HUDEP-2 (cell line): ENCODE results near the gene L3MBTL3.
"Not testable (repeated sequence)": the region's sequence is repeated elsewhere in the genome, so short reads cannot be mapped to it uniquely, and the experiment has no call there.

Source experiments
- DNase-seq, 76 experiments: peaks; one replicate each; lab custom pipeline; 2025; ENCODE audit not compliant: unreplicated experiment in 76 of 76; lab: John Stamatoyannopoulos, UW

Gene L3MBTL3

GRCh38 chr6:130129762-130130246 is 111.4 kb downstream of the L3MBTL3 start:
- no peak for DNase-seq

GRCh38 chr6:130132286-130132701 is 113.9 kb downstream of the L3MBTL3 start:
- no peak for DNase-seq

- no peak for DNase-seq
Observed at GRCh38 chr6:130134582-130134981, 116.2 kb downstream of the L3MBTL3 start.

- DNase-seq: no peak
Observed at GRCh38 chr6:130136798-130137197, 118.4 kb downstream of the L3MBTL3 start.

- no peak for DNase-seq
Observed at GRCh38 chr6:130138116-130138908, 119.9 kb downstream of the L3MBTL3 start.

GRCh38 chr6:130138909-130139242 is 120.5 kb downstream of the L3MBTL3 start:
- DNase-seq: no peak

GRCh38 chr6:130140084-130140483 is 121.7 kb downstream of the L3MBTL3 start:
- no peak for DNase-seq

GRCh38 chr6:130143709-130144108 is 125.3 kb downstream of the L3MBTL3 start:
- no peak for DNase-seq

- no peak for DNase-seq
Observed at GRCh38 chr6:130147111-130147510, 128.7 kb downstream of the L3MBTL3 start.

GRCh38 chr6:130148181-130148580 is 129.8 kb downstream of the L3MBTL3 start:
- peak in 15 of 76 experiments; percentile 1 to 48 (median 15) for DNase-seq

- DNase-seq: not testable (repeated sequence)
Observed at GRCh38 chr6:130149016-130149415, 130.6 kb downstream of the L3MBTL3 start.

GRCh38 chr6:130150906-130151305 is 132.5 kb downstream of the L3MBTL3 start:
- DNase-seq: no peak

GRCh38 chr6:130152908-130153510 is 134.6 kb downstream of the L3MBTL3 start:
- no peak for DNase-seq

- no peak for DNase-seq
Observed at GRCh38 chr6:130156908-130157307, 138.5 kb downstream of the L3MBTL3 start.

GRCh38 chr6:130158056-130158455 is 139.7 kb downstream of the L3MBTL3 start:
- DNase-seq: no peak

GRCh38 chr6:130158548-130158947 is 140.2 kb downstream of the L3MBTL3 start:
- no peak for DNase-seq

GRCh38 chr6:130159956-130160355 is 141.6 kb downstream of the L3MBTL3 start:
- DNase-seq: no peak

GRCh38 chr6:130161683-130162404 is 143.5 kb downstream of the L3MBTL3 start:
- DNase-seq: no peak

GRCh38 chr6:130162421-130162820 is 144.0 kb downstream of the L3MBTL3 start:
- DNase-seq: no peak

- DNase-seq: no peak
Observed at GRCh38 chr6:130163266-130163665, 144.9 kb downstream of the L3MBTL3 start.

- no peak for DNase-seq
Observed at GRCh38 chr6:130164251-130164650, 145.9 kb downstream of the L3MBTL3 start.

- DNase-seq: no peak
Observed at GRCh38 chr6:130167655-130168054, 149.3 kb downstream of the L3MBTL3 start.
